Gastrocnemius medialis (tissue), 4 donors: ENCODE data around the gene HMX1. TPM values are rescaled to one million over a fixed set of nuclear protein-coding genes. Genes with fewer than 3 reads are reported as not detected.

Experiments used
- ATAC-seq, 2 donors: fragments of 150-250 bp; one replicate each; pipeline ENCODE4 v1.9.1; 2016
- DNase-seq, 2 donors: peaks; one replicate each; pipeline ENCODE4 v3.0.0-alpha.2; 2019
- H3K27ac ChIP-seq, 4 donors: fragments of 200-600 bp; sonication (generic); 1 replicate in 1 of 4; 2 replicates in 3 of 4; pipeline ENCODE4 v1.5.1; 2016 to 2018; ENCODE audit warnings: mild to moderate bottlenecking in 2 of 4, moderate library complexity in 1 of 4
- H3K27me3 ChIP-seq, 3 donors: fragments of 200-600 bp; sonication (generic) in 2 of 3; 1 replicate in 1 of 3; 2 replicates in 2 of 3; pipeline versions ENCODE4 v1.5.1 to v1.6.0; 2016 to 2019; ENCODE audit warnings: mild to moderate bottlenecking in 1 of 3, moderate library complexity in 1 of 3
- H3K36me3 ChIP-seq, 2 donors: fragments of 200-600 bp; sonication (generic) in 1 of 2; one replicate each; pipeline ENCODE4 v1.5.1; 2017 to 2018
- H3K4me1 ChIP-seq, 2 donors: fragments of 200-600 bp; sonication (generic) in 1 of 2; one replicate each; pipeline ENCODE4 v1.5.1; 2016 to 2017; ENCODE audit warnings: mild to moderate bottlenecking in 2 of 2
- H3K4me3 ChIP-seq, 4 donors: fragments of 200-600 bp; sonication (generic) in 3 of 4; 1 replicate in 1 of 4; 2 replicates in 3 of 4; pipeline ENCODE4 v1.5.1; 2016 to 2019; ENCODE audit warnings: mild to moderate bottlenecking in 2 of 4
- H3K9me3 ChIP-seq, 3 donors: fragments of 200-600 bp; sonication (generic) in 2 of 3; 1 replicate in 1 of 3; 2 replicates in 2 of 3; pipeline ENCODE4 v1.5.1; 2016 to 2019
- CTCF ChIP-seq, 5 experiments: fragments of 450-650 bp in 3 of 5; fragments of 200-600 bp in 2 of 5; sonication (generic) in 2 of 5; IDR thresholded peaks in 4 of 5; conservative IDR thresholded peaks in 1 of 5; 1 replicate in 4 of 5; 2 replicates in 1 of 5; pipeline ENCODE4 v1.5.1; 2016 to 2019; ENCODE audit warnings: antibody characterized with exemption in 5 of 5, mild to moderate bottlenecking in 3 of 5, moderate library complexity in 3 of 5
- POLR2A ChIP-seq, 2 donors: fragments of 450-650 bp; IDR thresholded peaks; one replicate each; pipeline ENCODE4 v1.6.1; 2017; ENCODE audit warnings: antibody characterized with exemption in 2 of 2, mild to moderate bottlenecking in 2 of 2, moderate library complexity in 2 of 2
- in situ Hi-C, 4 donors: fragments of 200-750 bp; cut with MboI; loops; one replicate each; pipeline versions ENCODE4 v1.15.0 to v1.8.0; 2017; ENCODE audit warnings: low sequenced_read_pairs in 4 of 4
- intact Hi-C: fragments of 100-400 bp; cut with DNase I; formaldehyde crosslinking; loops from one replicate; pipeline ENCODE4 v1.15.1; 2023; ENCODE audit warnings: low total_unique reads
- total RNA-seq, 4 donors: library from RNA; depleted of rRNA; stranded (reverse); fragments of >200 nt; gene quantifications; one replicate each; pipeline versions ENCODE4 v1.1.0 to v1.2.3, GENCODE V29; 2016

HMX1 gene
- total RNA-seq = not detected

- in situ Hi-C loops = no loop called here
- Histone ChIP-seq H3K4me1 (no peaks in the 10 kb centered on the region), H3K27me3 (peaks cover 58 to 75% (median 69%) of the 10 kb centered on the region in 3 donors), H3K36me3 (no peaks in the 10 kb centered on the region), H3K9me3 (no peaks in the 10 kb centered on the region), H3K4me3 (no peak within 1 kb of the TSS), H3K27ac (no peak within 1 kb of the TSS)
- no peak for DNase-seq
- intact Hi-C loops = no loop called here
- no peak for ATAC-seq
- no peak for TF ChIP-seq CTCF (IDR thresholded peaks at IDR 0.05 in 4 of 5, conservative IDR thresholded peaks at IDR 0.05 in 1 of 5)
- TF ChIP-seq POLR2A (IDR thresholded peaks at IDR 0.05) = no peak
Observed at GRCh38 chr4:8871417-8872401, at the start of gene HMX1. TSS of gene HMX1 (minus strand) at chr4:8871839. CDS start at chr4:8871614, 225 bp downstream.

GRCh38 chr4:8920969-8921368 is 49.3 kb upstream of the HMX1 start:
- Histone ChIP-seq H3K27ac (no peak overlapping the region), H3K9me3 (no peaks in the 10 kb centered on the region), H3K36me3 (no peaks in the 10 kb centered on the region), H3K4me1 (no peaks in the 10 kb centered on the region), H3K27me3 (peaks cover 0 to 3% (median 0%) of the 10 kb centered on the region in 3 donors), H3K4me3 (no peak overlapping the region)
- TF ChIP-seq CTCF (IDR thresholded peaks at IDR 0.05 in 4 of 5, conservative IDR thresholded peaks at IDR 0.05 in 1 of 5) (no peak), POLR2A (IDR thresholded peaks at IDR 0.05) (no peak)
- intact Hi-C loops = no loop called here
- ATAC-seq (no peak), DNase-seq (no peak)
- in situ Hi-C loops = no loop called here

- H3K27me3 ChIP-seq = peaks cover 0 to 3% (median 0%) of the 10 kb centered on the region in 3 donors
- intact Hi-C loops (no loop called here), in situ Hi-C loops (no loop called here)
- TF ChIP-seq POLR2A (IDR thresholded peaks at IDR 0.05) (no peak), CTCF (IDR thresholded peaks at IDR 0.05 in 4 of 5, conservative IDR thresholded peaks at IDR 0.05 in 1 of 5) (no peak)
- H3K4me1 ChIP-seq = no peaks in the 10 kb centered on the region
- no peak overlapping the region for H3K4me3 ChIP-seq
- no peaks in the 10 kb centered on the region for H3K36me3 ChIP-seq
- no peaks in the 10 kb centered on the region for H3K9me3 ChIP-seq
- DNase-seq (no peak), ATAC-seq (no peak)
- no peak overlapping the region for H3K27ac ChIP-seq
Observed at GRCh38 chr4:8920289-8920965, 48.8 kb upstream of the HMX1 start.

- in situ Hi-C loops (no loop called here), intact Hi-C loops (loop anchor here (10.0 kb wide), 1 partner anchor 315 kb away; no protein-coding TSS in a partner anchor)
- DNase-seq = no peak
- no peaks in the 10 kb centered on the region for H3K9me3 ChIP-seq
- peaks cover 0 to 3% (median 0%) of the 10 kb centered on the region in 3 donors for H3K27me3 ChIP-seq
- TF ChIP-seq POLR2A (IDR thresholded peaks at IDR 0.05) (no peak), CTCF (IDR thresholded peaks at IDR 0.05 in 4 of 5, conservative IDR thresholded peaks at IDR 0.05 in 1 of 5) (no peak)
- no peak for ATAC-seq
- no peaks in the 10 kb centered on the region for H3K4me1 ChIP-seq
- no peaks in the 10 kb centered on the region for H3K36me3 ChIP-seq
- H3K4me3 ChIP-seq = no peak overlapping the region
- H3K27ac ChIP-seq = no peak overlapping the region
Observed at GRCh38 chr4:8919651-8920288, 48.1 kb upstream of the HMX1 start.
